HG03432 (cell line): ENCODE measurements around the gene EIF1AX.
"Not testable (repeated sequence)": the region's sequence is repeated elsewhere in the genome, so short reads cannot be mapped to it uniquely, and the experiment has no call there.

Experiments
- ATAC-seq: cut with Tn5 transposase; IDR thresholded peaks from one replicate; pipeline ENCODE4 v1.9.1; 2021; ENCODE audit warnings: mild to moderate bottlenecking, moderate library complexity; ENCODE audit not compliant: unreplicated experiment

The EIF1AX gene

GRCh38 chrX:20141281-20142220 lies at the start of gene EIF1AX:
Gene EIF1AX (minus strand): TSS chrX:20141838. CDS start chrX:20141640, 198 bp downstream.
- peak; percentile 99 for ATAC-seq

- ATAC-seq, result no peak
Measured at GRCh38 chrX:20189171-20189570, 47.5 kb upstream of the EIF1AX start.

GRCh38 chrX:20181598-20182329 lies 40.1 kb upstream of the EIF1AX start:
- no peak for ATAC-seq

GRCh38 chrX:20177093-20177492 lies 35.5 kb upstream of the EIF1AX start:
- ATAC-seq, result no peak

- no peak for ATAC-seq
Measured at GRCh38 chrX:20173856-20174255, 32.2 kb upstream of the EIF1AX start.

- ATAC-seq, result no peak
Measured at GRCh38 chrX:20173313-20173712, 31.7 kb upstream of the EIF1AX start.

- no peak for ATAC-seq
Measured at GRCh38 chrX:20171887-20172286, 30.2 kb upstream of the EIF1AX start.

GRCh38 chrX:20162516-20162915 lies 20.9 kb upstream of the EIF1AX start:
- not testable (repeated sequence) for ATAC-seq

GRCh38 chrX:20159797-20160385 lies 18.3 kb upstream of the EIF1AX start:
- no peak for ATAC-seq

- no peak for ATAC-seq
Measured at GRCh38 chrX:20151689-20152088, 10.1 kb upstream of the EIF1AX start.

GRCh38 chrX:20149326-20149725 lies 7.7 kb upstream of the EIF1AX start:
- ATAC-seq, result no peak

GRCh38 chrX:20147561-20147960 lies 5.9 kb upstream of the EIF1AX start:
- no peak for ATAC-seq

GRCh38 chrX:20144491-20144890 lies 2.9 kb upstream of the EIF1AX start:
- ATAC-seq, result no peak

GRCh38 chrX:20143561-20143960 lies 1.9 kb upstream of the EIF1AX start:
- no peak for ATAC-seq

- ATAC-seq, result no peak
Measured at GRCh38 chrX:20143111-20143510, 1.5 kb upstream of the EIF1AX start.

- no peak for ATAC-seq
Measured at GRCh38 chrX:20140420-20140819, 1.2 kb downstream of the EIF1AX start.

- ATAC-seq, result no peak
Measured at GRCh38 chrX:20139966-20140365, 1.7 kb downstream of the EIF1AX start.

GRCh38 chrX:20135944-20136343 lies 5.7 kb downstream of the EIF1AX start:
- ATAC-seq, result no peak

GRCh38 chrX:20132666-20133065 lies 9.0 kb downstream of the EIF1AX start:
- no peak for ATAC-seq

GRCh38 chrX:20130357-20130756 lies 11.3 kb downstream of the EIF1AX start:
- no peak for ATAC-seq

- no peak for ATAC-seq
Measured at GRCh38 chrX:20129547-20129946, 12.1 kb downstream of the EIF1AX start.

GRCh38 chrX:20128670-20129069 lies 13.0 kb downstream of the EIF1AX start:
- no peak for ATAC-seq
